Stimulated activated CD4-positive, alpha-beta T cell treated with anti-CD3 and anti-CD28 coated beads, Interleukin-2, amount 100 ng/mL, for 24 hours (primary cell): ENCODE results near the gene CCL23.
"Not testable (repeated sequence)": the region's sequence is repeated elsewhere in the genome, so short reads cannot be mapped to it uniquely, and the experiment has no call there.

Source experiments
- DNase-seq, 2 donors: peaks; one replicate each; pipeline ENCODE4 v3.0.0-alpha.2; 2020

The CCL23 gene

GRCh38 chr17:36001862-36002603, 15.7 kb downstream of the CCL23 start:
- DNase-seq = no peak

GRCh38 chr17:36001110-36001771, 16.5 kb downstream of the CCL23 start, which contains the start of gene CCL15:
Gene CCL15 (minus strand): TSS chr17:36001553. CDS start chr17:36001492, 61 bp downstream.
- DNase-seq = no peak

DNA sequence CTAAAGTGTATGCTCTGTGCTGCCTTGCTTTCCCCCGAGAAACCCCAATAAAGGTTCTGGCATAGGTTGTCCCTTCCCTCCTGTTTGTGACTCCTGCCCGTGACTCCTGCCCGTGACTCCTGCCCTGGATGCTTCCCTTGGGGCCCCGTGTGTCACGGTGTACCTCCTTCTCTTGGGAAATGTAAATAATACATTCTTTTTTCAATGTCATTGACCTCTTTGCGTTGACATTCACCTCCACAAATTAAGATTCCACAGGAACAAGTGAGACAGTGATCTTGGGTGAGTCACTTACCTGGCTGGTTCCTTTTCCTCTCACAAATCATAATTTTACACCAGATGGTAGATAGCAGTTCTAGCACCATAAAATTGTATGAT, 17.1 kb downstream of the CCL23 start:
- no peak for DNase-seq

DNA sequence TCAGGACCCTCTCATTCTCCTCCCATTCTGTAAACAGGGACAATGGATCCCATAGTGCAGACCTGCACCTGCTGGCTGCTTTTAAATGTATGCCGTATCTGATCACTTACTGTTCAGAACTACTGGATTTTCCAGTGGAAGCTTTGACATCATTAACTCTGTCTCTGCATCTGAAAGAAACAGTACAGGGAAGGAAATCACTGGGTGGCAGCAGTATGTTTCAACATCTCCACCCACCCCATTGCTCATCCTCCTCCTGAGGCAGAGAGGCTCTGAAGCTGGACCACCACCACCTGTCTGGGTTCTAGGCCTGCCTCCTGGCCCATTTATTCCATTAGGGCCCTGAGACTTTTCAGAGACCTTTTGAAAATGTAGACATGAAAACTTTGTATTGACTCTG, 19.0 kb downstream of the CCL23 start:
- DNase-seq = no peak

- no peak for DNase-seq
Measured at GRCh38 chr17:35998018-35998545, 19.7 kb downstream of the CCL23 start.

DNA sequence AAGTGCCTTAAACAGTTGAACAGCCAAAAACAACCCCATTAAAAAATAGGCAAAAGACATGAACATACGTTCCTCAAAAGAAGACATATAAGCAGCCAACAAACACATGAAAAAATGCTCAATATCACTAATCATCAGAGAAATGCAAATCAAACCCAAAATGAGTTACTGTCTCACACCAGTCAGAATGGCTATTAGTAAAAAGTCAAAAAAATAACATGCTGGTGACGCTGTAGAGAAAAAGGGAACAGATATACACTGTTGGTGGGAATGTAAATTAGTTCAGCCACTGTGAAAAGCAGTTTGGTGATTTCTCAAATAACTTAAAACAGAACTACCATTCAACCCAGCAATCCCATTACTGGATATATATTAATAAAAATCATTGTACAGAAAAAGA, 22.4 kb downstream of the CCL23 start:
- DNase-seq = not testable (repeated sequence)

- DNase-seq = no peak
Measured at GRCh38 chr17:35991075-35991474, 26.7 kb downstream of the CCL23 start.

DNA sequence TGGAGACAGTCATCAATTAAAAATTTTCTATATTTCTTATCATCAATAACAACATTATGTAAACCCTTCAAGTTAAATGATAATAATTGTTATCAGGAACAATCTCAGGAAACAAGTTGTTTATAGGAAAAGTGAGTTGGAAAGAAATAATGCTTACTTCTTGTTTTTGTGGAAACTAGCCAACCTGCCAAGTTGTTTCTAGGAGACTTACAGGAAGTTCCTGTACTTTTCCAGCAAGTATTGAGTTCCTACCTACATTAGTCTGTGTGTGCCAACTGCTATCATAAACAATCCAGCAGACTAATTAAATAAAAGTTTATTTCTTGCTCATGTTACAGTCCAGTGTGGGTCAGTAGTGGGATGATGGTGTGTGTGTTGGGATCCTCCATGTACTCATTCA, 29.6 kb downstream of the CCL23 start:
- no peak for DNase-seq

DNA sequence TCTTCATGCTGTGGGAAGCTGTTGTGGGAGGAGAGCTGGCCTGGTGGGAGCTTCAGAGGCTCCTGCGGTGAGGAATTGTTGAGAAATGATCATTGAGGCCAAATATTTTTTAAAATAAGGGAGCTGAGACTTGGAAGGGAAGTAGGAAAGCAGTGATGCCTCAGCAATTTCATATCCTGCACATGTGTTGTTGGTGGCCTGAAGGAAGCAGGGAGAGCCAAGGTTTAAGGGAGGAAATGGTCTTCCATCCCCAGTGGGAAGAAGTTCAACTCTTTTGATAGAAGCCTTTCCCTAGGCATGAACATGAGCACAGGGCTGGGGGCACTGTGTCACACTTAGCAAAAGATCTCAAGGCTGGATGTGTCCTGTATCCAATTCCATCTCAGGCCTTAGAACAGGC, 31.1 kb downstream of the CCL23 start, which contains the start of gene CCL14:
Gene CCL14, minus strand, starts transcription at position 87 of the 400 bp plus-strand sequence. Its CDS starts 80 bp downstream, at position 7.
- no peak for DNase-seq

DNA sequence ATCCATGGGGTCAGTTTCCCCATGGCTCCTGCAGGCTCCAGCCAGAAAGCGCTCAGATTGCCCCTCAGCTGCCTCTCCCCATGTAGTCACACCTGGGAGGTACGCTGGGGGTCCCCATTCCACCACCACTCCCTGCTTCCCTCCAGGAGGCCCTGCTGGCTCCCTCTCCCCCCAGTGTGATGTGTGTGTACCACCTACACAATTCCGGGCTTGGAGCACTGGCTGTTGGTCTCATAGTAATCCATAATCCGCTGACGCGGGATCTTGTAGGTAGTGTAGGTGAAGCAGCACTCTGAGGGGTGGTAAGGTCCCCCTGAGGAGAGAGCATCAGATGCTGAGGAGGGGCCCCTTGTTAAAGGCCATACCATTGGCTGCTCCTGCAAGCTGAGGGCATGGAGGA, 33.6 kb downstream of the CCL23 start:
- no peak for DNase-seq

DNA sequence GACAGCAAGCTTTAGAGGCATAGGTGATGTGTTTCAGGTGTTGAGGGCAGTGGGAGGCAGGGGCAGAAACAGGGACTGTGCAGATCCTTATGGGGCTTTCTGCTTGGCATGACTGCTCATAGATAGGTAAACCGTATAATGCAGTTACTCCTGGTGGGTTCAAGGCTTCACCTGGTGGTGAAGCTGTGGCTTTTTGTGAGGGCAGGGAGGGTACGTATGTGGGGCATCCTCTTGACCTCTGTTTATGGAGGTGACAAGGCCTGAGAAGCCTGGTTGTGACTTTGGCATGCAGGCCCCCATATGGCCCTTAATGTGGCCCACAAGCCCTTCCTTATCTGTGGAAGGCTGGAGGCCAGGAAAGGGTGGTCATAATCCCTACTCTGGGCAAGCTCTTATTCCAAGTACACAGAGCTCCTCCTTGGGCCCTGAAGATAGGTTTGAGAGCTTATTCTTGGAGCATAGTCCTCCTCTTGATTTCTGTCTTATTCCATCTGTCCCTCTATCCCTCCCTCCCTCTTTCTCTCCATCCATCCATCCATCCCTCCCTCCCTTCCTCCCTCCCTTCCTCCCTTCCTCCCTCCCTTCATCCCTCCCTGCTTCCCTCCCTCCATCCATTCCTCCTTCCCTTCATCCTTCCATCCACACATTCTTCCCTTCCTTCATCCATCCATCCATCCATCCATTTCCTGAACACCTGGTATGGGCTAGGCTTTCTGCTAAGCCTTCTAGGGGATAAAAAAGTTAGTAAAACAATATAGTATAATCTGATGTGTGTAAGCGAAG, 35.2 kb downstream of the CCL23 start:
- DNase-seq = no peak

- no peak for DNase-seq
Measured at GRCh38 chr17:35981908-35982330, 35.9 kb downstream of the CCL23 start.

- DNase-seq = no peak
Measured at GRCh38 chr17:35981246-35981645, 36.5 kb downstream of the CCL23 start, which contains the start of gene CCL16. Gene CCL16 (minus strand): TSS chr17:35981497. CDS start chr17:35981420, 77 bp downstream.

DNA sequence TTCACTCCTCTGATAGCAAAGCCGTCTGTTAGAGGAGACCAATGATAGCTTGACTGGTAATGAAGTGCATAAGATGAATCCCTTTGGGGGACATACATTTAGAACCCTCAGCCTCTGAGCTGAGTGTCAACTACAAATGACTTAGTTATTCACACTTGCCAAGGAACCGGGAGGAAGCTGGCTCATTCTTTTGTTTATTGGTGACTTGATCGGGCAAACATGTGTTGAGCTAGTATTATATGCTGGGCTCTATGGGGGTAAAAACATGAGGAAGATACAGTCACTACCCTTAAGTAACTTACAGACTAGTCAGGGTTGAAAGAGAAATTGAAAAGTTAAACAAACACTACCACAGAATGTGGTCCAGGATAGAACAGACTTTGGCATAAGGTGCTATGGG, 39.4 kb downstream of the CCL23 start:
- DNase-seq = no peak

- no peak for DNase-seq
Measured at GRCh38 chr17:35977509-35977908, 40.3 kb downstream of the CCL23 start.

DNA sequence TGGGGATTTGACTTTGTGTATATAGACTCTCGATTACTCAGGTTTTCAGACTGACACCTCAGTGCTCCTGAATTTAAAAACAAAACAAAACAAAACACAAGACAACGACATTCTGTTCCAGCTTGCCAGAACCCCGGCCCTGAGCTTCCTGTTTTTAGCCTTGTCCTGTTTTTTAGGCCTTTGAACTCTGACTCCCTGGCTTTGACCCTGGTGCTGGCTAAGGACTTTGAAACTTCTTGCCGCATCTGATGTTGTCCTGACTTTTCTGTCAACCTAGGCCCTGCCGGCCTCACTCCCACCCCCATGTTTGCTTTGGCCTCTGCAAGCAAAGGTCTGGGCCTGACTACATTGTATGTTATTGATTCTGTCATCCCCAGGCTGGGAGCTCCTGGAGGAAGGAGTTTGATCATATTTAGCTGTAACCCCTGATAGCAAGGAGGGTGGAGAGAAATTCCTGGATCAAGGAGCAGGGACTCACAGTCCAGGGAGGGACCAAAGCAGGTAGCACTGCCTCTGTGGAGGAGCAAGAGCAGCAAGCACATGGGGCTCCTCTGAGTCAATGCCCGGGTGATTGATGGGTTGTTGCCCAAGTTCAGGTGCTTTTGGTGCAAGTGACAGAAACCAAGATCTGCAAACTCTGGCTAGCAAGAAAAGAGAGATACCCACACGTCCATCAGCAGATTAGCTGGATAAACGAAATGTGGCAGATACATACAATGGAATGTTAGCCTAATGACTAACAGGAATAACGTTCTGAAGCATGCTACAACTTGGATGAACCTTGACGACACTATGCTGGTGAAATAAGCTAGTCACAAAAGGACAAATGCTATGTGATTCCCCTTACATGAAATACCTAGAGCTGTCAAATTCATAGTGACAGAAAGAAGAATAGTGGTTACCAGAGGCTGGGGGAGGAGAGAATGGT, 44.2 kb downstream of the CCL23 start:
- no peak for DNase-seq

GRCh38 chr17:35972945-35973332, 44.8 kb downstream of the CCL23 start:
- DNase-seq = no peak

DNA sequence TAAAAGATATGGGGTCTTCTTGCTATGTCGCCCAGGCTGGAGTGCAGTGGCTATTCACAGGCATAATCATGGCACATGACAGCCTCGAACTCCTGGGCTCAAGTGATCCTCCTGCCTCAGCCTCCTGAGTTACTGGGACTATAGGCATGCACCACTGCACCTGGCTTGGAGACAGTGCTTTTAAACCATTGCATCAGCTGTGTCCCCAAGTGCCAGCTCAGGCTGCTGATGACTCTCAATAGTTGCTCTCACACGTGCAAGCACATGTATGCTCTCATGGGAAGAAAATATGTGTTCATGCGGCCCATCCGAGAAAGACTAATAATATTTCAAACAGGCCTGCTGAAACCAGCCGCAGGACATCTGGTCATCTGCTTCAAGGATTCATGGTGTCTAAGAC, 45.2 kb downstream of the CCL23 start:
- no peak for DNase-seq

- DNase-seq = no peak
Measured at GRCh38 chr17:35972066-35972465, 45.7 kb downstream of the CCL23 start.

DNA sequence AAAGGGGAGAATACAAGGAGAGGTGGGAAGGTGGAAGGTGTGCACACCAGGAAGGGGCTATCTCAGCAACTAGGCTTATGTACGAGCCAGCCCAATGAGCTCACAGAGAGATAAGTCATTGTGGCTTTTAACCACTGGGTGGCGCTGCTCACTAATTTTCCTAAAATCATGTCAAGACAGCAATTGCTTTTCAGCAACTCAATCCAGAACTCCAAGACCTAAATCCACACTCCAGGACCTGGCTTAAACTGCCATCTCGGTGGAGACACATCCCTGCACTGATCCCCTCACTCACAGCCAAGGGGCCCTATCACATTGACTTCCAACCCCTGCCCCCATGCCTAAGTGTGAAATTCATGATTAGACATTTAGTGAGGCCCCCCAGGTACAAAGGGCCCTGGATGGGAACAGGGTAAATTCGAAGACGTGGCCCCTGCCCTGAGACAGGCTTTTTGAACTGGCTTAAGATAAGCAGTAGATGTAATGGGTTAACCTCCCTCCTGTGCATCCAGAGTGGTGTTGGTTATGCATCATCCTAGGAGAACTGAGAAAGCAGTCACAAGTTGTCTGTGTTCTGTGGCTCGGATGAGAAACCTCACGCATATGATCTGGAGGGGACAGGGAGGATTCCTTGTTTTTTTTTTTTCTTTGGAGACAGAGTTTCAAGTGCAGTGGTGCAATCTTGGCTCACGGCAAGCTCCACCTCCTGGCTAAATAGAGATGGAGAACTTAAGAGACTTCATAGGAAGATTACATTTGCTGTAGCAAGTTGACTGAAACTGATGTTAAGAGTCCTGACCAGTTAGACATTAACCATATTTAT, 48.0 kb downstream of the CCL23 start:
- DNase-seq = peak; percentile 76 to 77

- DNase-seq = no peak
Measured at GRCh38 chr17:35968520-35969054, 49.2 kb downstream of the CCL23 start.
